Lung (tissue), 12 donors: Measurements from ENCODE around the gene TENM3. TPM values are rescaled to one million over a fixed set of nuclear protein-coding genes. Genes with fewer than 3 reads are reported as not detected.

Experiments used
- ATAC-seq: fragments of 200-7000 bp; cut with Tn5 transposase; one replicate; pipeline ENCODE4 v1.9.1; 2020; ENCODE audit warnings: moderate number of reproducible peaks; ENCODE audit not compliant: insufficient read depth, low FRiP score
- DNase-seq, 3 donors: peaks; one replicate each; pipeline ENCODE4 v3.0.0-alpha.2; 2013 to 2017
- H3K27ac ChIP-seq, 2 donors: one replicate each; pipeline ENCODE4 v1.5.1; 2013; ENCODE audit warnings: mild to moderate bottlenecking in 2 of 2, moderate library complexity in 2 of 2, control low read depth in 1 of 2, inconsistent platforms in 1 of 2, low read depth in 1 of 2, low read length in 1 of 2
- H3K27me3 ChIP-seq, 3 donors: one replicate each; pipeline ENCODE4 v1.5.1; 2013; ENCODE audit warnings: low read length in 2 of 3; ENCODE audit not compliant: control insufficient read depth in 3 of 3, insufficient read depth in 3 of 3
- H3K36me3 ChIP-seq, 4 donors: one replicate each; pipeline ENCODE4 v1.5.1; 2013; ENCODE audit warnings: low read length in 4 of 4, mild to moderate bottlenecking in 1 of 4, moderate library complexity in 1 of 4; ENCODE audit not compliant: control insufficient read depth in 4 of 4, insufficient read depth in 4 of 4
- H3K4me1 ChIP-seq, 5 donors: one replicate each; pipeline ENCODE4 v1.5.1; 2013; ENCODE audit warnings: low read length in 5 of 5, mild to moderate bottlenecking in 2 of 5, moderate library complexity in 1 of 5; ENCODE audit not compliant: control insufficient read depth in 5 of 5, insufficient read depth in 5 of 5
- H3K4me3 ChIP-seq: one replicate; pipeline ENCODE4 v1.5.1; 2013; ENCODE audit warnings: mild to moderate bottlenecking, control low read depth, moderate library complexity
- H3K9ac ChIP-seq, 2 donors: one replicate each; pipeline ENCODE4 v1.5.1; 2013; ENCODE audit warnings: low read length in 2 of 2, control low read depth in 1 of 2; ENCODE audit not compliant: insufficient read depth in 1 of 2
- H3K9me3 ChIP-seq, 4 donors: one replicate each; pipeline ENCODE4 v1.5.1; 2013; ENCODE audit warnings: low read length in 3 of 4, mild to moderate bottlenecking in 1 of 4, moderate library complexity in 1 of 4; ENCODE audit not compliant: control insufficient read depth in 4 of 4, insufficient read depth in 3 of 4
- WGBS, 2 donors: extraction: QIAGEN DNeasy Blood & Tissue Kit; methylation state at CpG; one replicate each; pipeline ENCODE4 v1.1.7; 2013; 5-methylcytosine and 5-hydroxymethylcytosine counted together
- polyA plus RNA-seq, 2 donors: library from polyadenylated mRNA; stranded (reverse); fragments of 200-250 nt; gene quantifications; one replicate each; pipeline ENCODE4 v1.2.1, GENCODE V29; 2013
- total RNA-seq, 2 donors: library from RNA; depleted of rRNA in 1 of 2; stranded (reverse); fragments of >200 nt in 1 of 2; gene quantifications; one replicate each; pipeline ENCODE4 v1.2.1, GENCODE V29; 2014 to 2021
- TF ChIP-seq, protein P1 (sequence below): IDR thresholded peaks from 2 replicates; pipeline ENCODE4 v1.5.1; 2012; ENCODE audit warnings: mild to moderate bottlenecking; ENCODE audit errors: control extremely low read depth, extremely low read depth
- donor health status: control.
- donor health status: control.
- donor health status: Bipolar disorder and iron deficiency.
- donor health status: healthy.
- donor health status: DM: yes; HTN: yes; CAD: no.

TENM3 gene
- total and polyA plus RNA-seq, 4 donors: 0.14 to 5.3 (median 2.2) TPM

DNA sequence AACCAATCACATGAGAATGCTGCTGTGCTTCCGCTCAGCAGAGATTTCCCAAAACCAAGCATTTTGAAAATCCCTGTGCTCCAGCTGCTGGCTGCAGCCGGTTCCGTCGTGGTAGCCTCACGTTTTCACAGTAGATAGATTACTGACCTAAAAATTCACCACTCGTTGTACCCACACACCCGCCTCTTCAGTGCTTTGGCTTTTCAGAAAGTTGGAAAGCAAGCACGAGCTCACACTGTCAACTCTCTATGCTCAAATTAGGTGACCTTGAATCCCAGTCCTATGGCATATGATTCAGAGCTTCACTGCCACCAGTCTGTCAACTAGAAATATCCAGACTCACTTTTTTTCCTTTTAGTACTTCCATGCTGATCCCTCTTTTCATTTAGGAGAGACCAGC is 505.1 kb downstream of the TENM3 start:
- no peak overlapping the region for H3K4me3 ChIP-seq
- no peaks in the 10 kb centered on the region for H3K36me3 ChIP-seq
- peaks cover 0 to 4% (median 1%) of the 10 kb centered on the region in 4 donors for H3K9me3 ChIP-seq
- TF ChIP-seq, protein P1, sequence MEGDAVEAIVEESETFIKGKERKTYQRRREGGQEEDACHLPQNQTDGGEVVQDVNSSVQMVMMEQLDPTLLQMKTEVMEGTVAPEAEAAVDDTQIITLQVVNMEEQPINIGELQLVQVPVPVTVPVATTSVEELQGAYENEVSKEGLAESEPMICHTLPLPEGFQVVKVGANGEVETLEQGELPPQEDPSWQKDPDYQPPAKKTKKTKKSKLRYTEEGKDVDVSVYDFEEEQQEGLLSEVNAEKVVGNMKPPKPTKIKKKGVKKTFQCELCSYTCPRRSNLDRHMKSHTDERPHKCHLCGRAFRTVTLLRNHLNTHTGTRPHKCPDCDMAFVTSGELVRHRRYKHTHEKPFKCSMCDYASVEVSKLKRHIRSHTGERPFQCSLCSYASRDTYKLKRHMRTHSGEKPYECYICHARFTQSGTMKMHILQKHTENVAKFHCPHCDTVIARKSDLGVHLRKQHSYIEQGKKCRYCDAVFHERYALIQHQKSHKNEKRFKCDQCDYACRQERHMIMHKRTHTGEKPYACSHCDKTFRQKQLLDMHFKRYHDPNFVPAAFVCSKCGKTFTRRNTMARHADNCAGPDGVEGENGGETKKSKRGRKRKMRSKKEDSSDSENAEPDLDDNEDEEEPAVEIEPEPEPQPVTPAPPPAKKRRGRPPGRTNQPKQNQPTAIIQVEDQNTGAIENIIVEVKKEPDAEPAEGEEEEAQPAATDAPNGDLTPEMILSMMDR: no peak
- 77 to 84% methylated on average over 8 of the region's 8 CpGs for WGBS, 2 donors
- H3K27ac ChIP-seq: no peak overlapping the region
- H3K9ac ChIP-seq: no peak overlapping the region
- no peaks in the 10 kb centered on the region for H3K27me3 ChIP-seq
- ATAC-seq: no peak
- DNase-seq: no peak
- no peaks in the 10 kb centered on the region for H3K4me1 ChIP-seq

DNA sequence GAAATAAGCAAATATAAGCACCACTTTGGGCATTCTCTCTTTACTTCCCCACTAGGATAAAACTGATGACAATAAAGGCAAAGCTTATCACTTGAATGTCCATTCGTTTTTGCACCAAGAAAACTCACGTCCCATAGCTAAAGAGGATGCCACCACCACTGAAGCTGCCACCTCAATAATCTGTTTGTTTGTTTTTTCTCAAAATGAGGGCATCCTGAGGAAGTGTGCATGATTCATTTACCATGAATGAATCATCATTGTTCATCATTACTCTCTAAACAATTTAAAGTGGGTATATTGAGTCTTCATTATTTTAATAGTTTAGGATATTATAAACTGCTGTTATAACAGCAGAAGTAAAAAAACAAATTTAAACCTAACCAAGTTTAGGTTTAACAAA is 505.7 kb downstream of the TENM3 start:
- Histone ChIP-seq H3K36me3 (no peaks in the 10 kb centered on the region), H3K27me3 (no peaks in the 10 kb centered on the region), H3K9ac (no peak overlapping the region), H3K27ac (peak overlapping the region in 1 of 2 donors; percentile 33), H3K9me3 (peaks cover 0 to 4% (median 1%) of the 10 kb centered on the region in 4 donors), H3K4me3 (no peak overlapping the region), H3K4me1 (no peaks in the 10 kb centered on the region)
- DNase-seq: no peak
- 66 to 83% methylated on average over 2 of the region's 2 CpGs for WGBS, 2 donors
- no peak for ATAC-seq
- TF ChIP-seq, protein P1: no peak

DNA sequence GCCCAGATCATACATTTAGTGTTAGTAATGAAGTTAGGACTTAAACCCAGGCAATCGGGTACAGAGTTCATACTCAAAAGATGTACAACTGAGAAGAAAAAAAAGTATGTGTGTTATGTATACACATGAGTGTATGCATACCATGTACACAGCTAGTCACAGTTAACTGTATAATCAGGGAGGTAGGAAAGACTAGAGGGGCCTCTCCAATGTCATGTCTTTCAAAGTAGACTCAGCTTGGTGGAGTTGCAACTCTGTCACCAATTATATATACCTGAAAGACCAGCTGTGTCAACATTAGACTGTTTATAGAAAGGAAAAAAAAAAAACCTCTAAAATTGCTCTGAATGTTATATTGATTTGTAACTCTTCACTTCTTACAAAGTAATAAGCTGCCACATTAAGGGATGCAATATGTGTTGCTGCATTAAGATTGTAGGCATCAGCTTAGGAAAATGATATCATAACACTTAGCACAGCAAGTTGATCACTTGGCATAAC is 506.5 kb downstream of the TENM3 start:
- H3K27me3 ChIP-seq: no peaks in the 10 kb centered on the region
- H3K9me3 ChIP-seq: peaks cover 0 to 4% (median 1%) of the 10 kb centered on the region in 4 donors
- H3K4me3 ChIP-seq: no peak overlapping the region
- no peak overlapping the region for H3K27ac ChIP-seq
- H3K9ac ChIP-seq: no peak overlapping the region
- no peaks in the 10 kb centered on the region for H3K4me1 ChIP-seq
- TF ChIP-seq, protein P1: no peak
- 90 to 92% methylated on average over 1 of the region's 1 CpG for WGBS, 2 donors
- no peaks in the 10 kb centered on the region for H3K36me3 ChIP-seq
- ATAC-seq (no peak), DNase-seq (no peak)
